ENCODE data around the gene LCMT1. TPM values are rescaled to one million over a fixed set of nuclear protein-coding genes. Genes with fewer than 3 reads are reported as not detected.
"Not testable (repeated sequence)": the region's sequence is repeated elsewhere in the genome, so short reads cannot be mapped to it uniquely, and the experiment has no call there.

The LCMT1 gene
- total RNA-seq, 4 donors from 2014 or later, result 26.8 to 42.6 (median 29.8) TPM

DNA sequence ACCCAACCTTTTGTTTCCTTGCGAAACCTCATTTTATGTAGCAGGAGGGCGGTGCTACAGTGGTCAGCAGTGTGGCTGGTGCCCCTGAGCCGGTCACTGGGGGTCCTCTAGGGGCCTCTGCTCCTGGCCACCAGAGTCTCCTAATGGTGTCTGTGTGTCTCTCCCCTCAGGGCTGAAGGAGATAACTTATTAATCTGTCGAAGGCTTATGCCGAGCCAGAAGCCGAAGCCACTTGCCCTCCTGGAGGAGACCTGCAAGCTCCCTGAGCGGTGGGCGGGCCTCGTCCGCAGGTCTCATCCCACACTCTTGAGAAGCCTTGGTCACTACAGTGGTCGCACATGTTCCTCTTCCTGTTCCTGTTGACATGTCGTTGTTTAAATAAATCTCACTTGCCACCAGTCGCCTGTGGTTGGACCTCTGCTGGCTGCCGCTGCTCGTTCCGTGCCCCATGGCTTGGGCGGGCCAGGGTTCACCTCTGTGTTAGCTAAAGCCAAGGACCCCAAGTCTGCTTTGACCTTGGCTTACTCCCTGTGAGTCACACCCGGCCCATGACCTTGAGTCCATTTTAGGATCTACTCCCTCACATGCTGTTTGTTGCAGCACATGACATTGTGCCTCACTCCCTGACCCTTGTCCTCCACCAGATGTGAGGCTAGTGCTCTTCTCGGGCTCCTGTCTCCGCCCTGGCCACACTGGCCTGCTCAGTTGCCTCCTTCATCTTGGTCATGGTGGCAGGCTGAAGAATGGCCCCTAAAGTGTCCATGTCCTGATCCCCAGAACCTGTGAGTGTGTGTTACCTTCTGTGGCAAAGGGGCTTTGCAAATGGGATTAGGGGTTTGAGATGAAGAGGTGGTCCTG is 66.5 kb downstream of the LCMT1 start:
- no peak for DNase-seq
- Histone ChIP-seq H3K27me3 (no peaks in the 10 kb centered on the region), H3K9me3 (no peaks in the 10 kb centered on the region), H3K4me1 (no peaks in the 10 kb centered on the region), H3K27ac (no peak overlapping the region), H3K36me3 (peaks cover 0 to 20% of the 10 kb centered on the region in 2 donors), H3K4me3 (replicated peaks in 1 of 3) (no peak overlapping the region)
- intact Hi-C loops (cut with DNase I), result no loop called here
- WGBS, 2 donors, result 89 to 91% methylated on average over 16 to 20 of the region's 20 CpGs
- TF ChIP-seq, protein P1, sequence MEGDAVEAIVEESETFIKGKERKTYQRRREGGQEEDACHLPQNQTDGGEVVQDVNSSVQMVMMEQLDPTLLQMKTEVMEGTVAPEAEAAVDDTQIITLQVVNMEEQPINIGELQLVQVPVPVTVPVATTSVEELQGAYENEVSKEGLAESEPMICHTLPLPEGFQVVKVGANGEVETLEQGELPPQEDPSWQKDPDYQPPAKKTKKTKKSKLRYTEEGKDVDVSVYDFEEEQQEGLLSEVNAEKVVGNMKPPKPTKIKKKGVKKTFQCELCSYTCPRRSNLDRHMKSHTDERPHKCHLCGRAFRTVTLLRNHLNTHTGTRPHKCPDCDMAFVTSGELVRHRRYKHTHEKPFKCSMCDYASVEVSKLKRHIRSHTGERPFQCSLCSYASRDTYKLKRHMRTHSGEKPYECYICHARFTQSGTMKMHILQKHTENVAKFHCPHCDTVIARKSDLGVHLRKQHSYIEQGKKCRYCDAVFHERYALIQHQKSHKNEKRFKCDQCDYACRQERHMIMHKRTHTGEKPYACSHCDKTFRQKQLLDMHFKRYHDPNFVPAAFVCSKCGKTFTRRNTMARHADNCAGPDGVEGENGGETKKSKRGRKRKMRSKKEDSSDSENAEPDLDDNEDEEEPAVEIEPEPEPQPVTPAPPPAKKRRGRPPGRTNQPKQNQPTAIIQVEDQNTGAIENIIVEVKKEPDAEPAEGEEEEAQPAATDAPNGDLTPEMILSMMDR (IDR thresholded peaks at IDR 0.05), result no peak
- no peak for TF ChIP-seq POLR2A (IDR thresholded peaks at IDR 0.05)

DNA sequence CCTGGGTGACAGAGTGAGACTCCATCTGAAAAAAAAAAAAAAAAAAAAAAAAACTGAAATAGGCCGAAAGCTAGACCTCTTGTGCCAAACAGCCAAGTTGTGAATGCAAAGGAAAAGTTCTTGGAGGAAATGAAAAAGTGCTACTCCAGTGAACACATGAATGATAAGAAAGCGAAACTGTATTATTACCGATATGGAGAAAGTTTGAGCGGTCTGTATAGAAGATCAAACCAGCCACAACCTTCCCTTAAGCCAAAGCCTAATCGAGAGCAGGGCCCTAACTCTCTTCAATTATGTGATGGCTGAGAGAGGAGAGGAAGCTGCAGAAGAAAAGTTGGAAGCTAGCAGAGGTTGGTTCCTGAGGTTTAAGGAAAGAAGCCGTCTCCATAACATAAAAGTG is 69.7 kb downstream of the LCMT1 start:
- H3K9me3 ChIP-seq; H3K4me3 ChIP-seq (replicated peaks in 1 of 3); H3K27me3 ChIP-seq; intact Hi-C loops (cut with DNase I); H3K4me1 ChIP-seq; H3K36me3 ChIP-seq; H3K27ac ChIP-seq; DNase-seq: not testable (repeated sequence)
- WGBS, 2 donors, result 93 to 94% methylated on average over 6 of the region's 6 CpGs

DNA sequence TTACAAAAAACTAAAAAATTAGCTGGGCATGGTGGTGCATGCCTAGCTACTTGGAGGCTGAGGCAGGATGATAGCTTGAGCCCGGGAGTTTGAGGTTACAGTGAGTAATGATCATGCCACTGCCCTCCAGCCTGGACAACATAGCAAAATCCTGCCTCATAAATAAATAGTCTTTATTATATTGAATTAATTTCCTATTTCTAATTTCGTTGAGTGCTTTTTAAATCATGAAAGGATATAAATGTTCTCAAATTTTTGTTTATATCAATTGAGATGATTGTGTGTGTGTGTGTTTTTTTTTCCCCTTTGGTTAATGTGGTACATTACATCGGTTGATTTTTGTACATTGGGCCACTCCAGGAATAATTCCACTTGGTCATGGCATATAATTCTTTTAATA is 73.2 kb downstream of the LCMT1 start:
- no peak overlapping the region for H3K27ac ChIP-seq
- H3K36me3 ChIP-seq, result no peaks in the 10 kb centered on the region
- H3K9me3 ChIP-seq, result no peaks in the 10 kb centered on the region
- intact Hi-C loops (cut with DNase I), result no loop called here
- H3K4me3 ChIP-seq (replicated peaks in 1 of 3), result no peak overlapping the region
- H3K4me1 ChIP-seq, result no peaks in the 10 kb centered on the region
- 66 to 72% methylated on average over 3 of the region's 3 CpGs for WGBS, 2 donors
- no peak for TF ChIP-seq POLR2A (IDR thresholded peaks at IDR 0.05)
- TF ChIP-seq, protein P1 (IDR thresholded peaks at IDR 0.05), result no peak
- DNase-seq, result no peak
- no peaks in the 10 kb centered on the region for H3K27me3 ChIP-seq

DNA sequence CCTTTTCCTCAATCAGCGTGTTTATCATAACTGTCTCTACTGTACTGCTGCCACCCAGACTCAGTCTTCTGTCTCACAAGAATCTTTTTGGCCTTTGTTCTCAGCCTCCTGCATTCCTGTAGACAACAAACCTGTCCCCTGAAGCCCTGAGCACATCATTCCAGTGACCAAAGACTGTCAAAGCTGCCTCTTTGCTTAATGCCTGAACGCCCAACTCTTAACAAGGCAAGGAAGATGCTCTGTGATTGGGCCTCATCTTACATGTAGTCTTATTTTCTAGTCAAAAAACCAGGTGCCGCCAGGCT is 75.9 kb downstream of the LCMT1 start:
- H3K4me3 ChIP-seq (replicated peaks in 1 of 3), result no peak overlapping the region
- H3K27ac ChIP-seq, result no peak overlapping the region
- H3K27me3 ChIP-seq, result no peaks in the 10 kb centered on the region
- no peaks in the 10 kb centered on the region for H3K4me1 ChIP-seq
- no peak for DNase-seq
- TF ChIP-seq, protein P1 (IDR thresholded peaks at IDR 0.05), result no peak
- TF ChIP-seq POLR2A (IDR thresholded peaks at IDR 0.05), result no peak
- no peaks in the 10 kb centered on the region for H3K9me3 ChIP-seq
- intact Hi-C loops (cut with DNase I), result no loop called here
- H3K36me3 ChIP-seq, result no peaks in the 10 kb centered on the region
- 93 to 96% methylated on average over 3 of the region's 3 CpGs for WGBS, 2 donors

DNA sequence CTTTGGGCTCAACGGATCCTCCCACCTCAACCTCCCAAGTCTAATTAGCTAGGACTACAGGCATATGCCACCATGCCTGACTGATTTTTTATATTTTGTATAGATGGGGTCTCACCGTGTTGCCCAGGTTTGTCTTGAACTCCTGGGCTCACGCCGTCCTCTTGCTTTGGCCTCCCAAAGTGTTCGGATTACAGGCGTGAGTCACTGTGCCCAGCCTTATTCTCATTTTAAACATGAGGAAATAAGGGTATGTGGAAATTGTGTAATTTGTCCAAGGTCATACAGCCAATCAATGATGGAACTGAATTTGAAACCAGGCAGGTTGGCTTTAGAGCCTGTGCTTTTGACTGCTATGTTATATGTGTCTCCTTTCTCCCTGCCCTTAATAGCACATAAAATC is 77.8 kb downstream of the LCMT1 start:
- WGBS, 2 donors, result 97 to 99% methylated on average over 6 of the region's 6 CpGs
- TF ChIP-seq POLR2A (IDR thresholded peaks at IDR 0.05), result no peak
- TF ChIP-seq, protein P1 (IDR thresholded peaks at IDR 0.05), result no peak
- Histone ChIP-seq H3K9me3 (no peaks in the 10 kb centered on the region), H3K27me3 (no peaks in the 10 kb centered on the region), H3K27ac (no peak overlapping the region), H3K4me3 (replicated peaks in 1 of 3) (no peak overlapping the region), H3K4me1 (no peaks in the 10 kb centered on the region), H3K36me3 (no peaks in the 10 kb centered on the region)
- intact Hi-C loops (cut with DNase I), result no loop called here
- DNase-seq, result no peak

All from thyroid gland (tissue), 4 donors.